Transverse colon (tissue), 4 donors: ENCODE data around the gene EHBP1L1.
A peak's percentile ranks its signal among the peaks of the same experiment; 100 is the strongest.

Experiments
- POLR2AphosphoS5 ChIP-seq, 3 donors: sonication (generic); formaldehyde crosslinking; IDR thresholded peaks; one replicate each; pipeline ENCODE4 v1.6.1; 2016; ENCODE audit warnings: antibody characterized with exemption in 3 of 3
- TF ChIP-seq, protein P1 (sequence below), 5 experiments: fragments of 200-600 bp in 3 of 5; fragments of 450-650 bp in 2 of 5; sonication (generic) in 3 of 5; IDR thresholded peaks; 1 replicate in 2 of 5; 2 replicates in 3 of 5; pipeline ENCODE4 v1.5.1; 2016 to 2017; ENCODE audit warnings: antibody characterized with exemption in 5 of 5, inconsistent platforms in 3 of 5, mild to moderate bottlenecking in 2 of 5, moderate library complexity in 1 of 5

DNA sequence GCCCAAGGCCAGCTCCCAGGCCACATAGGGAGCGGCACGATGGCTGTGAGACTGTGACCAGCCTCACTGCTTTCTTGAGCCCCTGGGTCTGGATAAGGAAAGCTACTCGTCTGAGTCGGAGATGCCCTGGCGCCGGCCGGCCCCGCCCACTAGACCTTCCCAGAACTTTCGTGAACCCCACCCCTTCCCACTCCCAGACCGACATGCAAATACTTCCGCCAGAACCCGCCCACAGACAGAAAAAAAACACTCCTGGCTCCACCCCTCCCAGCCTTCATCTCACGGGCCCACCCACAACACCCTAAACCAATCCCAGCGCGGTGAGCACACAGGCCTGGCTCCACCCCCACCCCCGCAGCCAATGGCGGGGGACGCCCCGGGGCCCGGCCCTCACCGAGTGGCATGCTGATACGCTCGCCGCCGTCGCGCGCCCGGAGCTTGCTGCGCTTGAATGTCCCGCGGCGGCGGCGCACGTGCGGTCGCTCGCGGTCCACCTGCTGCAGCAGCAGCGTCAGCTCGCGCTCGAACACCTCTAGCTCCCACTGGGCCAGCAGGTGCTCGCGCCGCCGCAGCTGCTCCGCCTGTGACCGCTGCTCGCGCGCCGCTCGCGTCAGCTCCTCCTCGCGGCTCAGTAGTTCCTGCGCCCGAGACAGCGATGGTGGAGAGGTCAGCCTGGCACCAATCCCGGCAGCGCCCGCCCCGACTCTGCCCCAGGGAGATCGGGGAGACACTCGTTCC is 31.2 kb downstream of the EHBP1L1 start:
- peak in 2 of 3 donors; percentile 30 to 31 for TF ChIP-seq POLR2AphosphoS5 (IDR thresholded peaks at IDR 0.05)
- TF ChIP-seq, protein P1, sequence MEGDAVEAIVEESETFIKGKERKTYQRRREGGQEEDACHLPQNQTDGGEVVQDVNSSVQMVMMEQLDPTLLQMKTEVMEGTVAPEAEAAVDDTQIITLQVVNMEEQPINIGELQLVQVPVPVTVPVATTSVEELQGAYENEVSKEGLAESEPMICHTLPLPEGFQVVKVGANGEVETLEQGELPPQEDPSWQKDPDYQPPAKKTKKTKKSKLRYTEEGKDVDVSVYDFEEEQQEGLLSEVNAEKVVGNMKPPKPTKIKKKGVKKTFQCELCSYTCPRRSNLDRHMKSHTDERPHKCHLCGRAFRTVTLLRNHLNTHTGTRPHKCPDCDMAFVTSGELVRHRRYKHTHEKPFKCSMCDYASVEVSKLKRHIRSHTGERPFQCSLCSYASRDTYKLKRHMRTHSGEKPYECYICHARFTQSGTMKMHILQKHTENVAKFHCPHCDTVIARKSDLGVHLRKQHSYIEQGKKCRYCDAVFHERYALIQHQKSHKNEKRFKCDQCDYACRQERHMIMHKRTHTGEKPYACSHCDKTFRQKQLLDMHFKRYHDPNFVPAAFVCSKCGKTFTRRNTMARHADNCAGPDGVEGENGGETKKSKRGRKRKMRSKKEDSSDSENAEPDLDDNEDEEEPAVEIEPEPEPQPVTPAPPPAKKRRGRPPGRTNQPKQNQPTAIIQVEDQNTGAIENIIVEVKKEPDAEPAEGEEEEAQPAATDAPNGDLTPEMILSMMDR (IDR thresholded peaks at IDR 0.05): no peak
